C4-2B (cell line): ENCODE data around the gene ELANE.
"Not testable (repeated sequence)": the region's sequence is repeated elsewhere in the genome, so short reads cannot be mapped to it uniquely, and the experiment has no call there.

Experiments
- H3K27ac ChIP-seq: fragments of 450-650 bp; 2 replicates; pipeline ENCODE4 v1.5.1; 2017
- ZFX ChIP-seq: fragments of 450-650 bp; IDR thresholded peaks from 2 replicates; pipeline ENCODE4 v1.6.1; 2017
- TF ChIP-seq, protein P1 (sequence below): fragments of 450-650 bp; conservative IDR thresholded peaks from 2 replicates; pipeline ENCODE4 v1.5.1; 2017; ENCODE audit warnings: mild to moderate bottlenecking

ELANE gene

DNA sequence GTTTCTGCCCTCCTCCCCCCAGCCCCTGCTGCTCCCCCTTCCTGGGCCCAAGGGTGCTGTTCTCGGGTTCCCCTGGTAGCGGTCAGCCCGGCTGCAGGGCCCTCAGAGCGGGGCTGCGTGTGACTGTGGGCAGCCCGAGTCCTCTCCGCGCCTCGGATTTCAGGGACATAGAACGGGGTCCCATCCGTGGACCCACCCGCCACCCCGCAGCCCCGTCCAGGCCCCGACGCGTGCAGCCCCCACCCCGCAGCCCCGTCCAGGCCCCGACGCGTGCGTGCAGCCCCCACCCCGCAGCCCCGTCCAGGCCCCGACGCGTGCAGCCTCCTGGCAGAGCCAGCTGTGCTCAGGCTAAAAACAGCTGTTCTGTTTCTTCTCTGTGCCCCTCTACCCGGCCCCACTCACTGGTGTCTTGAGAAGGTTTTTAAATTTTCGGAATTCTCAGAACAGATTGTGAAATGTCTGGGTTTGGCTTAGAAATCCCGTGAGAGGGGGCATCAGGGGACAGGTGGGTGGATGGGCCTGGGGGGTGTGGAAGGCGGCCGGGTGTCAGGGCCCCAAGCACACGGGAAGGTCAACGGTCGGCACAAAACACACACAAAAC lies 16.8 kb upstream of the ELANE start:
- no peak for TF ChIP-seq ZFX
- no peak overlapping the region for H3K27ac ChIP-seq

DNA sequence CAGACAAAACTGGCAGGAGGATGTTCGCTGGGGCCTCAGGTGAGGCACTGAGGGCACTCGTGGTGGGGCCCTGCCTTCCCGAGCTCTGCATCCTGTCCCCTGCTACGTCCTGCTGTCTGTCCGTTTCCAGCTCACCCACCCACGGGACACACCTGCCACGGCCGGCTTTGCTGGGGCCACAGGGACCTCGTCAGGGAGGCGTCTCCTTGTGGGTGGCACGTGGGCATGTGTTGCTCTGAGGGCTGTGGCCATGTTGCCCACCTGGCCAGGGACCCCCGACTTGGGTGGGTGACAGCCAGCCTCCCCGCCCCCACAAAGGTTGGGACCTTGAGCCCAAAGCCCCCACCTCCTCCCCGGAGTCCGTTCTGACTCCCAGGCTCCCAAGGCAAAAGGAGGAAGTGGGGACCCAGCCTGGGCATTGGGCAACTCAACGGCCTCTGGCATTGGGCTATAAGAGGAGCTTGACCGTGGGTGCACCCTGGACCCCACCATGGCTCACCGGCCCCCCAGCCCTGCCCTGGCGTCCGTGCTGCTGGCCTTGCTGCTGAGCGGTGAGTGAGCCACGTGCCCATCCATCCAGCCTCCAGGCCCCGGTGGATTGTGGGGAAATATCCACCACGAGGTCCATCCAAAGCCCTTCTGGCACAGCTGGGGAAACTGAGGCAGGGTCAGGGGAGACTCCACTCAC lies 11.4 kb upstream of the ELANE start, which contains the start of gene PRTN3:
Gene PRTN3 (plus strand): TSS at position 481 of the 688 bp plus-strand sequence. CDS start 10 bp downstream, at position 491.
- H3K27ac ChIP-seq, result no peak within 1 kb of the TSS
- TF ChIP-seq ZFX, result no peak
- TF ChIP-seq, protein P1, sequence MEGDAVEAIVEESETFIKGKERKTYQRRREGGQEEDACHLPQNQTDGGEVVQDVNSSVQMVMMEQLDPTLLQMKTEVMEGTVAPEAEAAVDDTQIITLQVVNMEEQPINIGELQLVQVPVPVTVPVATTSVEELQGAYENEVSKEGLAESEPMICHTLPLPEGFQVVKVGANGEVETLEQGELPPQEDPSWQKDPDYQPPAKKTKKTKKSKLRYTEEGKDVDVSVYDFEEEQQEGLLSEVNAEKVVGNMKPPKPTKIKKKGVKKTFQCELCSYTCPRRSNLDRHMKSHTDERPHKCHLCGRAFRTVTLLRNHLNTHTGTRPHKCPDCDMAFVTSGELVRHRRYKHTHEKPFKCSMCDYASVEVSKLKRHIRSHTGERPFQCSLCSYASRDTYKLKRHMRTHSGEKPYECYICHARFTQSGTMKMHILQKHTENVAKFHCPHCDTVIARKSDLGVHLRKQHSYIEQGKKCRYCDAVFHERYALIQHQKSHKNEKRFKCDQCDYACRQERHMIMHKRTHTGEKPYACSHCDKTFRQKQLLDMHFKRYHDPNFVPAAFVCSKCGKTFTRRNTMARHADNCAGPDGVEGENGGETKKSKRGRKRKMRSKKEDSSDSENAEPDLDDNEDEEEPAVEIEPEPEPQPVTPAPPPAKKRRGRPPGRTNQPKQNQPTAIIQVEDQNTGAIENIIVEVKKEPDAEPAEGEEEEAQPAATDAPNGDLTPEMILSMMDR, result no peak

DNA sequence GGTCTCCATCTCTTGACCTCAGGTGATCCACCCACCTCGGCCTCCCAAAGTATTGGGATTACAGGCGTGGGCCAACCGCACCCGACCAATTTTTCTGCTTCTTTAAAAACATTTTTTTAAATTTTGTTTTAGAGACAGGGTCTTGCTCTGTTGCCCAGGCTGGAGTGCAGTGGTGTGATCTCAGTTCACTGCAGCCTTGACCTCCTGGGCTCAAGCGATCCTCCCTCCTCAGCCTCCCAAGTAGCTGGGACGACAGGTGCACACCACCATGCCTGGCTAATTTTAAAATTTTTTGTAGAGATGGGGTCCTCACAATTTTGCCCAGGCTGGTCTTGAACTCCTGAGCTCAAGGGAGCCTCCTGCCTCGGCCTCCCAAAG lies 9.3 kb upstream of the ELANE start:
- not testable (repeated sequence) for H3K27ac ChIP-seq

DNA sequence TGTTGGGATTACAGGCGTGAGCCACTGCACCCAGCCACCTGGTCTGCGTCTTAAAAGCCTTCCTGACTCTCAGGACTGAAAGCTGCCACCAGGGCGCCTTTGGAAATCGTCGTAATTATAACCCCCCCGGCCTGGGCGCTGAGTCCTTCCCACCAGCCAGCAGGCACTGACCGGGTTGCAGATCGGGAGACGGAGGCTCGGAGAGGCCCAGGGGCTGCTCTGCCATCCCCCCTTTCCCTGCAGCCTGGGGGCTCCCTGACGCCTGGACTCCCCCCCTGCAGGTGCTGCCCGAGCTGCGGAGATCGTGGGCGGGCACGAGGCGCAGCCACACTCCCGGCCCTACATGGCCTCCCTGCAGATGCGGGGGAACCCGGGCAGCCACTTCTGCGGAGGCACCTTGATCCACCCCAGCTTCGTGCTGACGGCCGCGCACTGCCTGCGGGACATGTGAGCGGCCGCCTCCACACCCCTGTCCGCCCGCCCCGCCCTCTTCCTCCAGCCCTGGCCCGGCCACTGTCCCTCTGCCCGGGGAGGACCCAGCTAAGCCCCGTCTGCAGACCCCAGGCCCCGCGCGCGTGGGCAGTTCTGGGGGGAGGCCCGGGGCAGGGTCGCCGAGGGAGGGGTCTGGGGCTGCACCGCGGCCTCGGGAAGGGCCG lies 8.8 kb upstream of the ELANE start:
- H3K27ac ChIP-seq, result no peak overlapping the region
- TF ChIP-seq ZFX, result no peak

DNA sequence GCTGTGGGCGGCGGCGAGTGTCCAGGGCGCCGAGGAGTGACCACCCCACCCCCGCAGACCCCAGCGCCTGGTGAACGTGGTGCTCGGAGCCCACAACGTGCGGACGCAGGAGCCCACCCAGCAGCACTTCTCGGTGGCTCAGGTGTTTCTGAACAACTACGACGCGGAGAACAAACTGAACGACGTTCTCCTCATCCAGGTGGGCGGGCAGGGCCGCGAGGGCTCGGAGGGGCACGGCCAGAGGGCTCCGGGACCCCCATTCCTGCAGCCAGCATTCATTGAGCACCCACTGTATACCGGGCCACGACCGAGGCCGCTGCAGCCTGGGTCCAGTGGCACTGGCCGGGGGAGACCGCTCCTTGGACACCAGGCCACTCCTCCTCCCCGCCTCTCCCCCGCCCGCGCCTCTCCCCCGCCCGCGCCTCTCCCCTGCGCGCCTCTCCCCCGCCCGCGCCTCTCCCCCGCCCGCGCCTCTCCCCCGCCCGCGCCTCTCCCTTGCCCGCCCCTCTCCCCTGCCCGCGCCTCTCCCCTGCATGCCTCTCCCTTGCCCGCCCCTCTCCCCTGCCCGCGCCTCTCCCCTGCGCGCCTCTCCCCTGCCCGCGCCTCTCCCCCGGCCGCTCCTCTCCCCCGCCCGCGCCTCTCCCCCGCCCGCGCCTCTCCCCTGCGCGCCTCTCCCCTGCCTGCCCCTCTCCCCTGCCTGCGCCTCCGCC lies 8.1 kb upstream of the ELANE start:
- TF ChIP-seq ZFX, result no peak
- TF ChIP-seq, protein P1, result no peak
- no peak overlapping the region for H3K27ac ChIP-seq

DNA sequence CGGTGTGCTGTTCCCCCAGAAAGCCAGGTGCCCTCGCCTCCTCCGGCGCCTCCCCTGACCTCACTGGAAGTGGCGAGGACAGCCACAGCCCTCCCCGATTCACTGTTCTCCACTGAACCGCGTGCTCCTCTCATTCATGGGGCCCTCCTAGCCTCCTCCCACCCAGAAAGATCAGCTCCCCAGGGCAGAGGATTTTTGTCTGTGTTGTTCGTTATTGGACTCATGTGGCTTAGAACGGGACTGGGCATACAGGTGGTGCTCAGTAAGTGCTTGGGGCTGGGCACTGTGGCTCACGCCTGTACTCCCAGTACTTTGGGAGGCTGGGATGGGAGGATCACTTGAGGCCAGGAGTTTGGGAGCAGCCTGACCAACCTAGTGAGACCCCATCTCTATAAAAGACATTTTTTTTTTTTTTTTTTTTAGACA lies 7.5 kb upstream of the ELANE start:
- no peak overlapping the region for H3K27ac ChIP-seq
- no peak for TF ChIP-seq ZFX
- TF ChIP-seq, protein P1, result no peak

DNA sequence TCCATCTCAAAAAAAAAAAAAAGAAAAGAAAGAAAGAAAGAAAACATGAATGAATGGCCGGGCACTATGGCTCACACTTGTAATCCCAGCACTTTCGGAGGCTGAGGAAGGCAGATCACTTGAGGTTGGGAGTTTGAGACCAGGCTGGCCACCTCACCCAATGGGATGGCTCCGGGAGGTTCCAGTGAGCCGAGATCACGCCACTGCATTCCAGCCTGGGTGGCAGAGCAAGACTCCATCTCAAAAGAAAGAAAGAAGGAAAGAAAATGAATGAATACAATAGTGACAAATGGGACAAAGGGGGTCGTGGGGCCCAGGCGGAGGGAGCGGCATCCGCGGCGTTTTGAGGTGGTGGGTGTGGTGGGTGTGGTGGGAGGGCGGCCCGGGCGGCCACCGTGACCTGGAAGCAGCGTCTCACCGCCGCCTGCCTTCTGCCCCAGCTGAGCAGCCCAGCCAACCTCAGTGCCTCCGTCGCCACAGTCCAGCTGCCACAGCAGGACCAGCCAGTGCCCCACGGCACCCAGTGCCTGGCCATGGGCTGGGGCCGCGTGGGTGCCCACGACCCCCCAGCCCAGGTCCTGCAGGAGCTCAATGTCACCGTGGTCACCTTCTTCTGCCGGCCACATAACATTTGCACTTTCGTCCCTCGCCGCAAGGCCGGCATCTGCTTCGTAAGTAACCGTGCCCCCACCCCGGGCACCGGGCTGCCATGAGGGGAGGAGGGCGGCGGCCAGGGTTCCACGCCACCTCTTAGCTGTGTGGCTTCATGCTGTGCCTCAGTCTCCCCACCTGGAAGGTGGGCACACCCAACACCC lies 6.2 kb upstream of the ELANE start:
- H3K27ac ChIP-seq, result no peak overlapping the region
- TF ChIP-seq ZFX, result no peak
- TF ChIP-seq, protein P1, result no peak

DNA sequence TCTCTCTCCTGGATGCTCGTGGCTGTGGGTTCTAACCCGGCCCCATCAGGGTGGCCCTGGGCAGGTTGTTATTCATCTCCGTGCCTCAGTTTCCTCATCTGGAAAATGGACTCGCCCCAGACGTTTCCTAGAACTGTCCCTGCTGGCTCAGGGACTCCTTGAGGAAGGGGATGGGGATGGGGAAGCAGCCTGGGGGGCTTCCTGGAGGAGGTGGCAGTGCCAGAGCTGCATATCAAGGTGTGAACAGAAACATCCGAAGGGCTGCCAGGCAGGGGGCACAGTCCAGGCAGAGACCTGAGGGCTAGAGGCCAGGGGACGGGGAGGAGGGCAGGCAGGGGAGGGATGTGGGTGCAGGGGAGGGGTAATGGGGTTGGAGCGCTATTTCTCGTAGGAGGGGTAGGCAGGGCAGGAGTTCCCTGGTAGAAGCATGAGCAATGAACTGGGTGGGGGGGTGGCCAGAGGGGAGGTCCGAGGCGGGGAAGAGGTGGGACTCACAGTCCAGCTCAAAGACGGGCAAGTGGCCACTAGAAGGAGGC lies 3.6 kb upstream of the ELANE start:
- no peak overlapping the region for H3K27ac ChIP-seq
- TF ChIP-seq ZFX, result no peak

DNA sequence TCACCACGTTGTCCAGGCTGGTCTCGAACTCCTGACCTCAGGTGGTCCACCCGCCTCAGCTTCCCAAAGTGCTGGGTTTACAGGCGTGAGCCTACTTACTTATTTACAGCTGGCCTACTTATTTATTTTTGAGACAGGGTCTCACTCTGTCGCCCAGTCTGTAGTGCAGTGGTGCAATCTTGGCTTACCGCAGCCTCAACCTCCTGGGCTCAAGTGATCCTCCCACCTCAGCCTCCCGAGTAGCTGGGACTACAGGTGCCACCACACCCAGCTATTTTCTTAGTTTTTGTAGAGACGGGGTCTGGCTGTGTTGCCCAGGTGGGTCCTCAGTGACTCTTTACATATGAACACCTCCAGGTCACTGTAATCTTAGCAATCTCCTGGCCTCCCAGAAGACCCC lies 2.9 kb upstream of the ELANE start:
- H3K27ac ChIP-seq, result not testable (repeated sequence)
